Activated CD4-positive, alpha-beta T cell treated with anti-CD3 and anti-CD28 coated beads for 48 hours (primary cell): Measurements from ENCODE around the gene MCF2L2.

Experiments
- DNase-seq: peaks from one replicate; pipeline ENCODE4 v3.0.0-alpha.2; 2020

MCF2L2 gene

GRCh38 chr3:183359036-183359435 is 69.4 kb downstream of the MCF2L2 start:
- DNase-seq, result no peak

- no peak for DNase-seq
Measured at GRCh38 chr3:183357564-183358079, 70.8 kb downstream of the MCF2L2 start.

- DNase-seq, result no peak
Measured at GRCh38 chr3:183356920-183357319, 71.5 kb downstream of the MCF2L2 start.

DNA sequence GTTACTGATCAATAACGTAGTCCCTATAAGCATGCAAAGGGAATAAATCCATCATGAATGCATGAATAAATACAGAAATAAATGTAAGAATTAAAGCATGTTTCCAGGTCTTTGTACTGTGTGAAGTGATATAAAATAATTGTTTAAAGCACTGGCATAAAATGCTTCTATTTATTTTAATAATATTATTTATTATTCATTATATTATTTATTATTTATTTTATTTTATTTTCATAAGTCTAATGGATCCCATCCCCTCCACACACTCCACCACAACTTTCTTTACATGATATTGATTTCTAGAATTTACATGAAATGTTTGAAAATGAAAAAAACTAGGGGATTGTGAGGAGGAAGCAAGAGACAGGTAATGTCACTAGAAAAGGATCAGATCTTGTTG is 73.5 kb downstream of the MCF2L2 start:
- no peak for DNase-seq

GRCh38 chr3:183354325-183354831 is 74.0 kb downstream of the MCF2L2 start:
- no peak for DNase-seq

DNA sequence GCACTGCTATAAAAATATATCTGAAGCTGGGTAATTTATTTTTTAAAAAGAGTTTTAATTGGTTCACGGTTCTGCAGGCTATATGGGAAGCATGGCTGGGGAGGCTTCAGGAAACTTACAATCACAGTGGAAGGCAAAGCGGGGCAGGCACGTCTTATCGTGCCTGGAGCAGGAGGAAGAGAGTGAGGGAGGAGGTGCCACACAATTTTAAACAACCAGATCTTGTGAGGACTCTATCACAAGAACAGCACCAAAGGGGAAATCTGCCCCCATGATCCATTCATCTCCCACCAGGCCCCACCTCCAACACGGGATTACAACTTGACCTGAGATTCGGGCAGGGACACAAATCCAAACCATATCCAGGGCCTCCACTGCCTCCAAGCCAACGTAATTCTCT is 75.0 kb downstream of the MCF2L2 start:
- DNase-seq, result no peak

DNA sequence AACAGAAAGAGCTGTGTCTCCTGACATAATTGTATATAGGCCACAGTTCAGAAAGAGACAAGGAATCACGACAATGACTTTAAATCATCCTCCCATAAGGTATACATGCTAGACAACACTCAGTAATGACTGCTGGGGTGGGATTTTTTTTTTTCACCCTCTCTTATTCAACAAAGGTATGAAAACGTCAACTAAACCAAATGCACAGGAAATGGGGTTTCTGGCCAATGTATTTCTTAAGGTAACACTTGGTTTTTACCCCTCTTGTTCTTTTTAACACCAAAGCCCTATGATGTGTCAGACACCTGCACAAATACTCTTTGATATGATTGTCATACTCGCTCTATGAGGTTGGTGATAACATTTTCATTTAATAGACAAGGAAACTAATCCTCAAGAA is 78.3 kb downstream of the MCF2L2 start:
- no peak for DNase-seq

DNA sequence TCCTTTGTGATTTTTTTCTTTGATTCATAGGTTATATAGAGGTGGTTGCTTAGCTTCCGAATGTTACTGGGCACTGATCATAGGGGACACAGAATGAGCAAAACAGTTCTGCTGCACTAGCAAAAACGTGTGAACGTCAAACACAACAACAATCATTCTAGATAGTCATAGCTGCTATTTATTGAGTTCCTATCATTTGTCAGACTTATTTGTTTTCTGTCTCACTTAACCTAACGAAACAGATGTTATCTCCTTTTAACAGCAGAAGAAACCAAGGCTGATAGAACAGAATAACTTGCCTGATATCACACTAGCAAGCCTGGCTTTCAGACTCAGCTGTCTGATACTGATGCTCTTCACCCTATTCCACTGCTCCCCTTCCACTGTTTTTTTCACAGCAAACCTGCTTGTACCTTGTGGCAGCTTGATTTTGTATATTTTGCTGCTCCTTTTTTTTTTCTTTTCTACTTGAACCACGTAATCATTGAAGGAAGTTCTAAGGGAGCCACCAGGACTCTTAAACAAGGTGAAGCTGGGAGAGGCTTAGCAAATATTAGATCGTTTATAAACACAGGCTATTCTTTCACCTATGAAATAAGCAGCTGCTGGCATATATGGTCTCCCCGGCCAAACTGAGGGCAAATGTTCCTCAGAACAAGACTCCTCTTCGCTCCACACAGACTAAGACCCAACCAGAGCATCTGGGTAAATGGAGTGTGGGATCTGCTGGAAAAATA is 78.8 kb downstream of the MCF2L2 start:
- no peak for DNase-seq

- no peak for DNase-seq
Measured at GRCh38 chr3:183342824-183343223, 85.6 kb downstream of the MCF2L2 start.

DNA sequence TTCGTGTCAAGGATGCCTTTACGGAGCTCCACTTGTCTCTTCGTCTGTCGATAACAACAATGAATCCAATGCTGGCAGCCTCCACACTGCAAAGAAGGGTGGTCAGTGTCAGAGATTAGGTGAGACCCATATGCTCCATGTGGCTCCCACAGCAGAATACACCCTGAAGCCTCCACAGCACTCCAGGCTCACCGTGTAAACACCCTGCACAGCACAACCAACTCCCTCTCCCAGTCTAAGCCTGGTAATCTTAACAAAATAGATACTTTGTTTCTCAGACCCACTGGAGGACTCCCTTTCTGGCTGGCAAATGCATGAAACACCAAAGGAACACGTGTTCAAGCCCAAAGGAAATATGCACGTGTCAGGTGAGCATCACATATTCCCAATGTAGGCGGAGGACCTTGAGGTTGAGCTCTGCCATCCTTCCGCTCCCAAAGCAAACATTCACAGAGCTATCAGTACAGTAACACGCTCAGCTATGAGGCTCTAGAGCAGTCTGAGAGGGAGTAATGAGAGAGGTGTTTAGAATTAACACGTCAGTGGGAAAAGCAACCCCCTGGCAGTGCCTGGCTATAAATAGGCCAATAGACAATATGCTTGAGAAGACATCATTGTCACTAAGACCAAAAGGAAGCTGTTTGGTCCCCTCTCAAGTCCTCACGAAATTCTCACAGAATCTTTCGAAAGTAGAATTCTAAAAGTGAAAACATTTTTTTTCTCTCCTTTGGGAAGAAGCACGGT is 86.7 kb downstream of the MCF2L2 start:
- DNase-seq, result no peak

DNA sequence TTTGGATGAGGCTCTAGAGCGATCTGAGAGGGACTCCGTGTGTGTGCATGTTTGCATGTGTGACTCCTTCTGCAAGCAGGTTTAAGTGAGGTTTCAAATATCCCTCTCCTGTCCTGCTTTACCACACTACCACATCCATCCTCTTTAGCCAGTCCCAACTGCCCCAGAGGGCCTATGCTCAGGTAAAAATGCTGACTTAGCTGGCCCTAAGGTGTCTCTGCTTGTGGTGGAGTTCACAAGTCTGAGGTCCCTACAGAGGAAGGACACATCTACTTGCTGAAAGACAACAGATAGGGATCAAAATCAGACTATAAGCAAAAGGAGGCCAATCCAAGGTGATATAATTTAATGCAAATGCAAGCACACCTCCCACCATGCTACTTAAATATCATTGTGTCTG is 88.2 kb downstream of the MCF2L2 start:
- DNase-seq, result no peak

DNA sequence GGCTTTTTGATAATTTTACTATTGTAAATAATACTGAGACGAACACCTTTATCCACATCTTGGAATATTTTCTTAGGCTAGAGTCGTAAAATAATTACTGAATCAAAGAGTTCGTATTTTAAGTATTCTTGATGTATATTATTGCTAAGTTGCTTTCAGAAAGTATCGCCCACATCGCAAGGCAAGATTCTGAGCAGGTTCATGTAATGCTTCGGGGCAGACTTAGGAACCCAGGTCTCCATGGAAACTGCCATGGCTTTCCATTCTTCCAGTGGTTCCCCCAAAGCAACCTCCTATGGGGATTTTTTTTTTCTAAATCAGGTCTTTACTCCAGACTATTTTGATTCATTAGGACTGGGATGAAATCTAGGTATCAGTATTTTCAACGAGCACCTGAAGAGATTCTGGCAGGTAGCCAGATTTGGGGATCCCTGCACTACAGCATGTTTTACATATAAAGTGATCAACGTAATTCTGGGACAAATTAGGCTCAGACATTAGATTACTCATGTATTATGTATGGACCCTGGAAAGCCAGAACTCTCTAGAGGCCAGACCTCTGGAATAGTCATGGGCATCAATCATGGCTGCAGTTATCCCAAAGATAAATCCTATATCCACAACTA is 88.8 kb downstream of the MCF2L2 start:
- DNase-seq, result no peak

DNA sequence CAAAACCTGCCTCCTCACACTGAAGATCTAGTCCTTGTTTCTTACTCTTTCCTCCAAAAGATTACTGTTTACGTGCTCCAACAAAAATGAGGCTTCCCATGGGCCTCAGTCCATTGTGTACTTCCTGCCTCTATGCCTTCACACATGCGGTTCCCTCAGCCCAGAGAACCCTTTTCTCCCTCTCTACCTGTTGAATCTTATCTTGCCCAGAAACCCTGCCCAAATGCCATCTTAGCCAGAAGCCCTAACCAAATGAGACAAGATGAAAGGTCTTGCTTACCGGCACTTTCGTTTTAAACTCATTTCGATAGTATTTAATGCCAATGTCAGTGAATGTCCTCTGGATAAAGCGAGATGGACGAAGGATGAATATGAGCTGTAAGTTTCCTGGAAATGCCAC is 89.9 kb downstream of the MCF2L2 start:
- no peak for DNase-seq

- no peak for DNase-seq
Measured at GRCh38 chr3:183332487-183332886, 95.9 kb downstream of the MCF2L2 start.

DNA sequence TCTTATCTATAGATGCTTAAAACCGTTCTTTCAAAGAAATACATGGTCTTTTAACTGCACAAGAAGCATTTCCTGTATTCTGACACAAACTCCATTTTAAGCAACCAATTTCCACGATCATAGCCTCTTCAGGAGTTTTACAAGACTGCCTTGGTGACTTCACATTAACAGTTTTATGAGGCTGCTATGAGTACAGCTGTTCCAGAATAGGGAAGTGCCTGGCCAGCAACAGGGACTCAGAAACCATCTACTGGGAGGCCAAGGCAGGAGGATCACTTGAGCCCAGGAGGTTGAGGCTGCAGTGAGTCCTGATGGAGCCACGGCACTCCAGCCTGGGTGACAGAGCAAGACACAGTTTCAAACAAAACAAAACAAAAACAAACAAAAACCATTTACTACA is 96.9 kb downstream of the MCF2L2 start:
- DNase-seq, result no peak

DNA sequence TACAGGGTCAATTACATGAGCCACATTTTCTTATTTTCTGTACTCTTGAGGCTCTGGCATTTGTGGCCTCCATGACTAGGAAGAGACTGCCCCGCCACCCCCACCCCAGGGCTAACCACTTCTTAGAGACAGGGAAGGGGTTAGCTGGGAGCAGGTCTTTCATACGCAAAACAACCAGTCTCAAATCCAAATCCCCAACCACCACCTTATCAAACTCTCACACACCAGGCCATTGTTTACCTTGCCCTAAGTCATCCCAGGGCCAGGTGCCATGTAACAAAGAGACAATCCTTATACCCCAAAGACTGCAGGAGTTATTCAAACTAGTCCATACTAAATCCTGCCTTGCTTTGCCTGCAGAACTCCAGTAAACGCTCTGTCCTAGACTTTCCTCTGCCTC is 97.5 kb downstream of the MCF2L2 start:
- DNase-seq, result no peak

GRCh38 chr3:183329543-183329942 is 98.9 kb downstream of the MCF2L2 start:
- DNase-seq, result no peak

- no peak for DNase-seq
Measured at GRCh38 chr3:183328823-183329222, 99.6 kb downstream of the MCF2L2 start.

GRCh38 chr3:183328164-183328563 is 100.3 kb downstream of the MCF2L2 start:
- no peak for DNase-seq

DNA sequence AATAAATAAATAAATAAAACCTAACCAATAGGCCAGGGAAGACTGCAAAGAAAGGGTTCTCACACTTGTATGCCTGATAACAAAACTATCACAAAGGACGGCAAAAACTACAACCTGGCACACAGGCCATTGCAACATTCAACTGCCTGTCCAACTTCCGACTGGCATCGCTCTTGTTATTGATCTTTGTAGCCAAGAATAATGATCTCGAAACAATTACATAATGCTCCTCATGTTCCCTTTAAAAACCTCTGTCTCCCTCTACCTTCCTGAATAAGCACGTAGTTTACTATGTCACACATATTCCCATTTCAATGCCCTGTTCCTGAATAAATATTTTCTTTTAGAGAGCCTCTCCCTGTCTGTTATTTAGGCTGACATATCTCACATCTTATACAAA is 101.1 kb downstream of the MCF2L2 start:
- no peak for DNase-seq

- DNase-seq, result no peak
Measured at GRCh38 chr3:183324083-183324482, 104.3 kb downstream of the MCF2L2 start.

- no peak for DNase-seq
Measured at GRCh38 chr3:183319371-183319770, 109.0 kb downstream of the MCF2L2 start.

DNA sequence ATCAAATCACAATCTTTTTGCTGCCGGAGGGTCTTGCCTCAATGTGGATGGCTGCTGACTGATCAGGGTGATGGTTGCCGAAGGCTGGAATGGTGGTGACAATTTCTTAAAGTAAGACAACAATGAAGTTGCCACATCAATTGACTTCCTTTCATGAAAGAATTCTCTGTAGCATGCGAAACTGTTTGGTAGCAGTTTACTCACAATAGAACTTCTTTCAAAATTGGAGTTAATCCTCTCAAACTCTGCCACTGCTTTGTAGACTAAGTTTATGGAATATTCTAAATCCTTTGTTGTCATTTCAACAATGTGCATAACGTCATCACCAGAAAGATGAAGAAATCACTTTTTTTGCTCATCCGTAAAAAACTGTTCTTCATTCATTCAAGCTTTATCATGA is 109.5 kb downstream of the MCF2L2 start:
- no peak for DNase-seq
